NCI-H2196 (cell line): ENCODE measurements around the gene ZNF644.

Source experiments
- DNase-seq: peaks from one replicate; lab custom pipeline; 2025; ENCODE audit not compliant: unreplicated experiment; lab: John Stamatoyannopoulos, UW

ZNF644 gene

DNA sequence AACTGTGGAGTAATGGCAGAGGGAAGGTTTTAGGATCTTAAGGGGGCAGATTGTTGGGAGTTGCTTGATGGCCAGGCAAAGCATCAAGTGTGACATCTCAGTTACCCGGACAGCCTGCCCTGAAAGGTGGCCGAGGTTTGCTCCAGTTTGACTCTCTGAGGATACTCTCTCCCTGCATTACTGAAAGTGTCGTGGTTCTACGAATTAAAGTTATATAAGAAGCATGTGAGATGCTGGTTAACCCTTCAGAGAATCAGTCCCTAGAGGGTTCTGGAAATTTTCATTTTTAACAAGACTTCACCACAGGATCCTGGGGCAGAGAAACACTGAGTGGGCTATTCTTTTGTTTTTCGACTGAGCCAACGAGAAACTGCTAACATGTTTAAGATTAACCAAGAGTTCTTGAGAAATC is 689 bp upstream of the ZNF644 start:
- no peak for DNase-seq

DNA sequence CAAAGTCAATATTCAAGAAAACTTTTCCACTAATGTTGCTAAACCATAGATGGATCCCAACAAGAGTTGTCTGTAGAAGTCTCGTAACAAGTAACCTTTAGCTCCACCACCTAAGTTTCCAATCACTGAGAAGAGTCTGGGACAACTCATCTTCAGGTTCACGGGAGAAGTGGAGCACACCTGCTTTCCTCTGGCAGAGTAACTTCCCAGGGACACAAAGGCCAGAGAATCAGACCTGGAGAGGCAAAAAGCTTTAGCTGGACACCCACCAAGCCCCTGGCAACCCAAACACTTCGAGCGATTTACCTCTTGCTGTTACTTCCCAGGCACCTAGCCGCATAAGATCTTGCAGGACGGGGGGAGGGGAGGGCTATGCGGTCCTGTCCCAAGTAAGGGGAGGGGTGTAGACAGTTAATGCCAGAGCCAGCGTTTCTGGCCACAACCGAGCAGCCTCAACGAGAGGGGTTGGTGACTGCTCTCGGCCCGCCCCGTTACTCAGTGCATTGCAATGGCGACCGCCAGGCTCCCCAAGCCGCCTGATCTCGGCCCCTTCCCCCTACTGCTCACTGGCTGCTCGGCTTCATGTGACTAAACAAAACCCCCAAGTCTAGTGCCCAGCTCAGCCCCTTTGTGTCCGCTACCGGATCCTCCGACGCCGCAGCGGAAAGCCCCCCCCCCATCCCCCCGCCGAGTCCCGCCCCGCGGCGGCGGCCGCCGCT is 709 bp downstream of the ZNF644 start:
- DNase-seq = peak; percentile 77

DNA sequence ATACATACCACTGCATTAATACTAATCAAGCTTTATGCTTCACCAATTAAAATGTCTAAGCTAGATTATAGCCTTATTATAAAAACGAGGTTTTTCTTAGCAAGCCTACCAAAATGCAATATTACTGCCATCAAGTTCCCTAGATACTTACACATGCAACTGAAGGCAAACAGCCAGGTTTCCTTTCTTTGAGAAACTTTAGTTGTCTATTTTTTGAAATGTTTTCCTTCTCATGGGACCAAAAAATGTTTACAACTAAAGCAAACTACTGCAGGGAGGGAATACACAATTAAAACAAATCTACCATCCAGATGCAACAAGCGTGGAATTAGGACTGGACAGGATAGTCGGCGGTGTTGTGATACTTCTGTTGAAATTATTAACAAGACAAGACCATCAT is 1.3 kb downstream of the ZNF644 start:
- DNase-seq = no peak

DNA sequence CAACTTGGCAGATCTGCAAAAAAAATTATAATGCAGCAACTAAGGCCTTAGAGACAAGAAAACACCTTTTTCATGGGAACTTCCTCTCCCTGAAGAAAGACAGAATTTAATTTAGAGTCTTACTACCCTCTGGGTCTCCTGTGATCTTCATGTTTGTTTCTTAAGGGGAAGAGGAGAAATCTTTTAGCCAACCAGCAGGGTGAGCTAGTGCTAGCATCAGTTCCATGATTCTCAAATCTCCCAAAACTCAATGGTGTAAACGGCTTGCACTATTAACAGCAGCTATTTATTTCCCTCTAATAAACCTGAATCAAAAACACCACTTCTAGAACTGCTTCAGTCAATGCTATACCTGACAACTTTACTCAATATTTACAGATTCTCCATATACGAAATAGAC is 3.8 kb downstream of the ZNF644 start:
- no peak for DNase-seq

DNA sequence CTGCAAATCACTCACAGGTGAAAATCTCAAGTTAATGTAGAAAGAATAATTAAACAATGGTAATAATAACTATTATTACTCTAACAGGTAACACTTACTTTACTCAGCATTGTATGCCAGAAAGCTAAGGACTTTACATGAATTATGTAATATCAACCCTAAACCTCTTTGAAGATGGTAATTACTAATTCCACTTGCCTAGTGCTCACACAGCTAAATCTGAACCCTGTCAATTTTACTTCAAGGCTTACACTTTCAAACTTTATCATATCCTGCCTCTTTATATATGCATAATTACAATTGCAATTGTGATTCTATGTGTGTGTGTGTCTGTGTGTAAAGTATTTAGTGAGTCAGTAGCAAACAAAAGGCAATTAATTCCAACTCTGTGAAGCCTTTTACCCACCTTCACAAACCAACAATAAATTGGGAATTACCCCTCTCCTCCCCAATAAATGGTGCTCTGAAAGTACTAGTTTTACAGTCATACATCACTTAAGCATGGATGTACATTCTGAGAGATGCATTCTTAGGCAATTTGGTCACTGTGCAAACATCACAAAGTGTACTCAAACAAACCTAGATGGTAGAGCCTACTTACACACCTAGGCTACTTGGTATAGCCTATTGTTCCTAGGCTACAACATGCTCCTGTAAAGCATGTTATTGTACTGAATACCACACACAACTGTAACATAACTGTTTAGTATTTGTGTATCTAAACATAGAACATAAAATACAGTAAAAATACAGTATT is 5.9 kb downstream of the ZNF644 start:
- DNase-seq = no peak

DNA sequence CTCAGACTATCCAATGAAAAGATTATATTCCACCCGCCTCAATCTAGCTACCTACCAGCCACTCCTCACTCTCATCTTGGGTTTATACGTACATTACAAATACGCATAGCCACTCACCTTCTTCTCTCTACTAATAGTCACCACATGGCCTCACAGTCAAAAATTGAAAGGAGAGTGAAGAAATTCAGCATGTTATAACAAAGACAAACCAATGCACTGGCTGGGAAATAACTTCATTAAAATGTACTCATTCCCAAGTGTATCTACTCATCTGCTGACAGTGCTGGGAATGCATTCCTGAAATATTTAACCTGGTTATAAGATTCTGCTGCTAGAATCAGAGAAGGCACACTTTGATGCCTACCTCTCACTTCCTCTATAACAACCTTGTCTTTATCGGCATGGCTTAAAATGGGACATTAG is 6.5 kb downstream of the ZNF644 start:
- no peak for DNase-seq

DNA sequence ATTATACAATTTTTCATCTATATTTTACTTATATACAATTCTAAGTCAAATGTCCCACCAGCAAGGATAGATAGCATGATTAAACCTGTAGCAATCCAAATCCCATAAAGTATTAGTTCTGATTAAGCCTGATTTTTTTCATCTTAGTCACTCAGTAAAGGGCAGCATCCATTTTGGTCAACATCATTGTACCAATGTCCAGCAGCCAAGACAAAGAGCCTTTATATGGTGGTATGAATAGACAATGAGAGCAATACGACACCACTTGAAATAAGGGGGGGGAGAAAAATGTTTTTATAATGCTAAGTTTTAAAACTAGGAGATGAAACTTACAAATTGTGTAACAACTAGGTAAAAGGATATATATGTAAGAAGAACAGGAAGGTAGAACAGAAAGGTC is 7.4 kb downstream of the ZNF644 start:
- DNase-seq = no peak

DNA sequence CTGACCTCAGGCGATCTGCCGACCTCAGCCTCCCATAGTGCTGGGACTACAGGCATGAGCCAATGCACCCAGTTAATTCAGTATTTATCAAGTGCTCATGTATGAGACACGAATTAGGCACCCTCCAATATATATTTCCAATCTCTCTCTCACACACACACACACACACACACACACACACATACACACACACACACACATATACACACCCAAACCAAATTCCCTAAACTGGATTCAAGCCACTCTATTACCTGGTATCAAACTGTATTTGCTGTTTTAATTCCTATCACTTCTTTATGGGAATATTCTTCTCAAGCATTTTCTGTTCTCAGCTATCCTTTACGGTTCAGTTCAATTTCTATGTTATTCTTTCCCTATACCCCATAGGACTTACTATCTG is 8.5 kb downstream of the ZNF644 start:
- no peak for DNase-seq

DNA sequence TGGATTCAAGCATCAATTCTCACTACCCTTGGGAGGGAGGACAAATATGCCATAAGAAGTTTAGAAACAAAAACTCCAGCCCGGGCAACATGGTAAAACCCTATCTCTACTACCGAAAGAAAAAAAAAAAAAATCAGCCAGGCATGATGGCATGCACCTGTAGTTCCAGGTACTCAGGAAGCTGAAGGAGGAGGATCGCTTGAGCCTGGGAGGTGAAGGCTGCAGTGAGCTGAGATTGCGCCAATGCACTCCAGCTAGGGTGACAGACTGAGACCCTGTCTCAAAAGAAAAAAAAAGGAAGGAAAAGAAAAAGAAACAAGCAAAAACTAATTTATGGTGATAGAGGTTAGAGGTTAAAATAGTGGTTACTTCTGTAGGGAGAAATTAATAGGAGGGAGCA is 9.6 kb downstream of the ZNF644 start:
- no peak for DNase-seq

DNA sequence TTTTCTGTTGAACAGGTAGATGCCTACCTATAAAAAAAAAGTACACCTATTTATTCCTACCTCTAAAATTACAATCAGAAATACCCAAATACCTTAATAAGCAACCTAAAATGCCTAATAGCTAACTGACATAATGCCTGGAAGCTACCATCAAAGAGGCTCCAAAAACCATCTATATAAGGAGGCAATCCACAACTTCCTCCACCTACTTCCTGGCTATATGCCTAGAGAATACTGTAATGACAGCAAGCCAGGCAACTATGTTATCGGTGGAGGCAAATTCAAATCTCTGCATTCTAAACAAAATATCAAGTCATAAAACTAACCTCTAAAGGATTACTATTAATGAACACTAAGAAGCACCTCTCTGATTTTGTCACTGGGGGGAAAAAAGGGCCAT is 10.1 kb downstream of the ZNF644 start:
- DNase-seq = peak; percentile 10

DNA sequence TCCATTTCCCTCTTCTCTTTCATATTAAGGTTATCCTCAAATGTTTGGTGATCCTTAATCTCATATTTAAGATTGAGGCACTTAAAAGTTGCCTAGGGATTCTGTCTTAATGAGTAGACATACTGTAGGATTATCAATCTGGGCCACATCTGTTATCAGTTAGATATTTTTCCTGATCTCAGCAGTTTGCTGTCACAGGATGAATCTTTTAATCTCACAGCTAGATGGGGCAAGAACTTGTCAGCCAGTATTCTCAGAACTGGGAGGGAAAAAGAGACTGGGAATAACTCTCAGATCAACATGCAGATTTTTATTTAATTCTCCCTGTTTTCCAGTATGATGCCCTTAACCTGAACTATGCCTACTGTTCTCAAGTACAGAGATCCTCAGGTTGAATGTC is 14.0 kb downstream of the ZNF644 start:
- no peak for DNase-seq

DNA sequence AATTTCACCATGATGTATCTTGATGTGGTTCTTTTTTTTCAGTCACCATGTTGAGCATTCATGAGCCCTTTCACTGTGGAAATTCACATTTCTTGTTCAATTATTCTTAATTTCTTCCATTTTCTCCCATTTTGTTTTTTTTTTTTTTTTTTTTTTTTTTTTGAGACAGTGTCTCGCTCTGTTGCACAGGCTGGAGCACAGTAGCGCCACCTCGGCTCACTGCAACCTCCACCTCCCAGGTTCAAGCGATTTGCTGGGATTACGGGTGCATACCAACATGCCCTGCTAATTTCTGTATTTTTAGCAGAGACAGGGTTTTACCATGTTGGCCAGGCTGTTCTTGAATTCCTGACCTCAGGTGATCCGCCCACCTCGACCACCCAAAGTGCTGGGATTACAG is 14.7 kb downstream of the ZNF644 start:
- no peak for DNase-seq

DNA sequence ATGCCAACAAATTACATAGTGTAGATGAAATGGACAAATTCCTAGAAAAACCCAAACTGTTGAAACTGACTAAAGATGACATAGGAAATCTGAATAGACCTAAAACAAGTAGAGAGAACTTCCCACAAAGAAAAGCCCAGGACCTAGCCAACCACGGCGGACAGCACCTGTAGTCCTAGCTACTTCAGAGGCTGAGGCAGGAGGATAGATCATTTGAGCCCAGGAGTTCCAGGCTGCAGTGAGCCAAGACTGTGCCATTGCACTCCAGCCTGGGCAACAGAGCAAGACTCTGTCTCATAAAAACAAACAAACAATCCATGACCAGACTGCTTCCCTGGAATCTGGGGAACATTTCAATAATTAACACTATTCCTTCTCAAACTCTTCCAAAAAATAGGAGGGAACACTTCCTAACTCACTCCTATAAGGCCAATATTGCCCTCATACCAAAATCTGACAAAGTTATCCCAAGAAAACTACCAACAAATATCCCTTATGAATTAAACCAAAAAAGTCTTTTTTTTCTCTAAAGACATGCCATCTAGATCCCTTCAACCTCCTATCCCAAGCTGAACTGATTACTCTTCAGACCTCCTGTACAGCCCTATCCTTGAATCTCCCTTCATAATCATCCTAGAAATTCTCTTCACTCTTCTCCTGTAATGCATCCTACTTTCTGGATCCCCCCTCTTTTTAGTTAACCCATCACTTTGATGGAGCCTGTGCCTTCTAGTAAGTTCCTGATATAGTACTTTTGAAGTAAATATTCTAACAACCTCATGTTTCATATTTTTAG is 15.5 kb downstream of the ZNF644 start:
- no peak for DNase-seq

DNA sequence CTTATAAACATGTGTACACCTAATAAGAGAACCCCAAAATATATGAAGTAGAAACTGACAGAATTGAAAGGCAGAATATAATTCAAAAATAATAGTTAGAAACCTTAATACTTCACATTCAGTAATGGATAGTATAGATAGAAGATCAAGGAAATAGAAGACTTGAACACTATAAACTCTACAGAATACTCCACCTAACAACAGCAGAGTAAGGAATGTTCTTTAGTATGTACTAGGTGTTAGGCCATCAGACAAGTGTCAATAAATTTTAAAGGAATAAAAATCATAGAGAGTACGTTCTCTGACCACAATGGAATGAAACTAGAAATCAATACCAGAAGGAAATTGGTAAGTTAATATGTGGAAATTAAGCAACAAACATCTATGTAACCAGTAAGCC is 16.6 kb downstream of the ZNF644 start:
- no peak for DNase-seq

DNA sequence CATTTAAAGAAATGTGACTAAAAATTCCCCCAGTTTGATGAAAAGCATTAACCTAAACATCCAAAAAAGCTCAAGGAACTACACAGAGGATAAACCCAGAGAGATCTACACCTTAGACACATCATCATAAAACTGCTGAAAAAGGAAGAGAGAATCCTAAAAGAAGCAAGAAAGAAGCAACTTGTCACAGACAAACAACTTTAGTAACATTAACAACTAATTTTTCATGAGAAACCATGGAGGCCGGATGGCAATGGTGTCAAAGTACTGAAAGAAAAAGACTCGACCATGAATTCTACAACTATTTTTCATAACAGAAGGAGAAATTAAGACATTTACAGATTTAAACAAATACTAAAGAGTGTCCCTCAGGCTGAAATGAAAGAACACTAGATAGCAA is 17.7 kb downstream of the ZNF644 start:
- no peak for DNase-seq

DNA sequence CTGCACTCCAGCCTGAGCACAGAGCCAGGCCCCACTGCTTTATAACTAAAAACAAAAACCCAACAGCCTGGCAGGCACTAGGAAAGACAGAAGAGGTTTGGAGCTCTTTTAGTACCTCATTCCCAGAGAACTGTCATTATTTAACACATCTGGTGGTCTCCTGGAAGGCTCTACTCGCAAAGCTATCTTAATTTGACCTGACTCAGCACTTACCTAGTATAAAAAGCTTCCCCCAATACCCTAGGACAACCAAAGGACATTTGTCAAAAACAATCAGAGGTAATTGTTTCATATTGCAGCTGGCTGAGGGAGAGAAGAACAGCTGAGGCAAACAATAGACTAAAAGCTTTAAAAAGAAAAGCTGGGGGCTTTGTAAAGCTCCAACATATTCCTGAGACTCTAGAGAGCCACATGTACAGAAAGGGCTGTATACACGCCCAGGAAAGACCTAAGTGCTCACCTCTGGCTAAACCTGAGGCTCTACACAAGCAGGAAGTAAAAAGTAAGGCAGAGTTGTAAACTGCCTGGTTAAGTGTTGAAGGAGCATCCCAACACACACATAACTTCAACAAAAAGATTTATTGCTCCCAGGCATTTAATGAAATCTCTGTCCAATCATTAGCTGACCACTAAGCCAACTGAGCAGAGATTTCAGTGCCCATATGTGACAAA is 25.0 kb downstream of the ZNF644 start:
- no peak for DNase-seq

DNA sequence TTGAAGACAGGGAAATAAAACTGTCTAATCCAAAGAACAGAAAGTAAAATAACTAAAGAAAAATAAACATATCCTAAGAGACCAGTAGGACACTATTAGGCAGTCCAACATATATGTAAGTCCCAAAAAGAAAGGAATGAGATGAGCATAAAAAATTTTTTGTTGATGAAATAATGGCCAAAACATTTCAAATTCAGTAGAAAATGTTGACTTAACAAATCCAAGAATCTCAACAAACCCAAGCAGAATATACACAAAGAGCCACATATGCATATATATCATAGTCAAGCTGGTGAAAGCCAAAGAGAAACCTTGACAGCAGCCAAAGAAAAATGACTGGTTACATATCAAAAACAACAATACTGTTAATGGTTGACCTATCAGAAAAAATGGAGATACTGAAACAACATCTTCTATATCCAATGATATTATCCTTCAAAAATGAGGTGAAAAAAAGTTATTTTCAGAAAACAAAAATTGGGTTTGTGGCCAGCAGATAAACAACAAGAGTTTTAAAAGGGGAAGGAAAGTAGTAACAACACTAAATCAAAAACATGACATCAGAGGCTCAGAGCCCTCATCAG is 26.4 kb downstream of the ZNF644 start:
- no peak for DNase-seq

DNA sequence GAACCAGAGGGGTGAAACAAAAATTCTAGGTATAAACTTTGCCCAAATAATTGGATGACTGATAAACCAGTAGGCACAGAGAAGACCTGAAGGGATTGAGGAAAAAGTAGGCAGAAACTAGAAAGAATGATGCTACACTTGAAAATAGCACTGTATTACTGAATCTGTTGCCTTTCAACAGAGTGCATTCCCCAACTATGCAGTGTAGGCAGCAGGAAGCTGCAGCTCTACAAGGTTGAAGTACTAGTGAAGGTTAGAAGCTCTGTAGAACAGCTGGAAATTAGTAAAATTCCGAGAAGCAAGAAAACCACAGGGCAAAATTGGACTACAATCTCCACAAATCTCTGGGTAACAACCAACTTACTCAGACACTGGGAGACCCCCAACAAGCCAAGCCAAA is 27.4 kb downstream of the ZNF644 start:
- no peak for DNase-seq

DNA sequence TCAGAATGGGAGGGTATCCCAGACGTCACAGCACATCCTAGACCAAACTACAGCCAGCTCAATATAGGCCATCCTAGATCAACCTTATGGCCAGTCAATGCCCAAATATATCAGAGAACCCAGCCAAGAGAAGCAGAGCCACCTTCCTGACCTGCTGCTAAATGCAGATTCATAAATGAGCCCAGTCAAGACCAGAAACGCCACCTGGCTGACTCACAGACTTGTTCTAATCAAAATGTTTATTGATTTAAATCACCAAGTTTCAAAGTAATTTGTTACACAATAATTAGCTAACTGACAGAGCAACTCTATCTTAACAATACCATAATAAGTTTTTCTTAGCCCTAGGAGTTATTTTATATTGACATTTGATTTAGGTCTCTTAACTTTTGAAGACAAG is 28.6 kb downstream of the ZNF644 start:
- DNase-seq = no peak

DNA sequence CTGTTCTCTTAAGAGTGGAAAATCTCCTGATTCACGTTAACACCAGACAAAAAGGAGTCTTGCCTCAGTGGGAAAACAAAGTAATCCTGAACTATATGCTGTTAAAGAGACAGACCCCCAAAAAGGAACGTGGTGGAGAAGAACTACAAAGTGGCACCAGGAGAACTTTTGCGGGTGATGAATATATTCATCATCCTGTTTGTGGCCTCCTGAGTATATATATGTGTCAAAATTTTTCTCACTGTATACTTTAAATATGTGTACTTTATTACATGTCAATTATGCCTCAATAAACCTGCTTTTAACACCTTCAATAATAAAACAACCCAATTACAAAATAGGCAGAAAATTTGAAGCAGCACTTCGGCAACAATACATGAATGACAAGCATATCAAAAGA is 31.1 kb downstream of the ZNF644 start:
- DNase-seq = no peak

DNA sequence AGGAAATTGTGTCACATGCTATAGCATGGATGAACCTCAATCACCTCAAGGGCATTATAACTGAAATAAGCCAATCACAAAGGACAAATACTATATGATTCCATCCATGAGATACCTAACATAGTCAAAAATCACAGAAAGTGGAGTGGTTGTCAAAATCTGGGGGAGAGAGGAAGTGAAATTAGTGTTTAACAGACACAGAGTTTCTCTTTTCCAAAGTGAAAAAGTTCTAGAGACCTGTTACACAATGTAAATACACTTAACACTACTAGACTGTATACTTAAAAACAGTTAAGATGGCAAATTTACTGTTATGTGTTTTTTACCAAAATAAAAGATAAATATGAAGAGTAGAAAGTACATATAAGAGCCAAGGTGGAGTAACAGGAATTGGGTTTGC is 31.8 kb downstream of the ZNF644 start:
- no peak for DNase-seq
